SK-N-SH treated with all-trans-retinoic acid at 6 μM for 48 hours (cell line): Measurements from ENCODE around the gene TAF3.

Experiments used
- BACH2 ChIP-seq: fragments of 250-450 bp; sonication (Bioruptor Pico); IDR thresholded peaks from 2 replicates; pipeline ENCODE4 v1.9.0; 2021; ENCODE audit warnings: mild to moderate bottlenecking, borderline replicate concordance
- CSRNP3 ChIP-seq: fragments of 250-450 bp; sonication (Bioruptor Pico); IDR thresholded peaks from 2 replicates; pipeline ENCODE4 v1.5.1; 2021; ENCODE audit warnings: mild to moderate bottlenecking, moderate library complexity
- OSR1 ChIP-seq: fragments of 250-450 bp; sonication (Bioruptor Pico); IDR thresholded peaks from 2 replicates; pipeline ENCODE4 v1.8.0; 2022; ENCODE audit warnings: moderate library complexity, mild to moderate bottlenecking, inconsistent platforms
- PATZ1 ChIP-seq: fragments of 250-450 bp; sonication (Bioruptor Pico); IDR thresholded peaks from 2 replicates; pipeline ENCODE4 v1.8.0; 2020; ENCODE audit warnings: mild to moderate bottlenecking, moderate library complexity, borderline replicate concordance
- RARB ChIP-seq: fragments of 250-450 bp; sonication (Bioruptor Pico); IDR thresholded peaks from 2 replicates; pipeline ENCODE4 v1.8.0; 2021; ENCODE audit warnings: mild to moderate bottlenecking, moderate library complexity
- TCF4 ChIP-seq: fragments of 250-450 bp; sonication (Bioruptor Pico); IDR thresholded peaks from 2 replicates; pipeline ENCODE4 v1.8.0; 2021; ENCODE audit warnings: mild to moderate bottlenecking, moderate library complexity, borderline replicate concordance
- ZFP30 ChIP-seq: fragments of 450-650 bp; formaldehyde crosslinking; IDR thresholded peaks from 2 replicates; pipeline ENCODE4 v1.5.0; 2022; ENCODE audit warnings: mild to moderate bottlenecking, moderate library complexity
- ZNF565 ChIP-seq: fragments of 450-650 bp; formaldehyde crosslinking; conservative IDR thresholded peaks from 2 replicates; pipeline ENCODE4 v1.5.0; 2020; ENCODE audit warnings: low read depth, mild to moderate bottlenecking, moderate library complexity
- ZNF8 ChIP-seq: fragments of 450-650 bp; formaldehyde crosslinking; IDR thresholded peaks from 2 replicates; pipeline ENCODE4 v1.5.0; 2020; ENCODE audit warnings: mild to moderate bottlenecking, moderate library complexity

- no peak for TF ChIP-seq PATZ1
- no peak for TF ChIP-seq ZNF8
- no peak for TF ChIP-seq ZFP30
- TF ChIP-seq TCF4 (CRISPR knock-in tag), result no peak
- TF ChIP-seq RARB, result no peak
- no peak for TF ChIP-seq CSRNP3 (CRISPR knock-in tag)
- no peak for TF ChIP-seq ZNF565
- no peak for TF ChIP-seq BACH2 (CRISPR knock-in tag)
- no peak for TF ChIP-seq OSR1 (CRISPR knock-in tag)
These were observed 190.7 kb downstream of the TAF3 start for GRCh38 chr10:8009031-8009430.
